GM21825 (cell line): ENCODE data around the gene GABRB2.

Source experiments
- ATAC-seq: cut with Tn5 transposase; IDR thresholded peaks from one replicate; pipeline ENCODE4 v1.9.1; 2021; ENCODE audit warnings: mild to moderate bottlenecking, moderate library complexity; ENCODE audit not compliant: unreplicated experiment

GABRB2 gene

GRCh38 chr5:161481922-161482321 is 64.6 kb downstream of the GABRB2 start:
- ATAC-seq: peak; percentile 79

- ATAC-seq: no peak
Observed at GRCh38 chr5:161471211-161471950, 75.1 kb downstream of the GABRB2 start.

- no peak for ATAC-seq
Observed at GRCh38 chr5:161467703-161468102, 78.8 kb downstream of the GABRB2 start.

GRCh38 chr5:161460741-161461140 is 85.8 kb downstream of the GABRB2 start:
- no peak for ATAC-seq

GRCh38 chr5:161446655-161447054 is 99.9 kb downstream of the GABRB2 start:
- ATAC-seq: no peak

DNA sequence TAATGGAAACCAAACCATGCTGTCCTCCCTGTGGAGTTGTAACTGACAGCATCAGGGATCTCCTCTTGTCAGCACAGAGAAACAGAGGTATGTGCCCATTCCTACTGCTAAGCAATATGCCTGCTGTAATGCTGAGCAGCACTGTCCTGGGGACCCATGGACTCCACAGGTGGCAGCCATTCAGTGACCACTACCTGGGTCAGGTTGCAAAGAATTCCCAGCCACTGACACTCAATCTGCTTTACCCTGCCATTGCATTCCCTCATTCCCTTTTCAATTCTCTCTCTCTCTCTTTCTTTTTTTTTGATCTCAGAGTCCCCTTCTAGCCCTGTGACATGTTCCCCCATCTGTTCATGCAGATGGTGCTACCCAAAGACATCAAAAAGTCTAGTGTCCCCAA is 104.1 kb downstream of the GABRB2 start:
- no peak for ATAC-seq

DNA sequence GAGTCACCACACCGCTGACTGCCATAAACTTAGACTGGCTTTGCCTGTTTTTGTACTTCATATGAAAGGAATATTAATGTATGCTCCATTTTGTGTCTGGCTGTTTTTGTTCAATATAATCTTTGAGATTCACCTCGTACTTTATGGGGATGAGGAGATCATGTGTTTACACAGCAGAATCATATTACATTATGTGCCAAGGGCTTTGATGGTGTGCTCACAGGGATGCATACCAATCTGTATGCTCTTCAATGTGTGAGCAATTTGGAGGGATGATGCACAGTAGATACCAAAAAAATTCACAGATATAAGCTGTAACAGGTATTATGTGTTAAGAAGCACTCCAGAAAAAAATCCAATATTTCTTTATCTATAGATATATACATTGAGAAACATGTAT is 113.7 kb downstream of the GABRB2 start:
- no peak for ATAC-seq

DNA sequence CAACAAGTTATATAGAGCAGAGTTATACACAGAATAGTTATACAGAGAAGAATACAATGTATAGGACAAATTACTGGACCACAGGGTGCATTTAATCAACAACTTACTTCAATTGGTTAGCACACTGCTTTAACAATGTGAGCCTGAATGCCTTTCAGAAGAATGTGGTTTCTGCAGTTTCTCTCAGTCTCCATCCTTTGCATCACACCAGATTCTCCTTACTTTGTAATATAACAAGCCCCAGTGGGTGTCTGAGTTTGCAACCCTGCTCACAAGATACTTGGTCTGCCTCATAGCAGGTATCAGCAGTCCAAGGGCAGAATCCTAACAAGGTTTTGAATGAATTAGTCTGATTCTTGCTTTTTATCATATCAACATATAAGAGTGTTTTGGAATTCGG is 114.6 kb downstream of the GABRB2 start:
- no peak for ATAC-seq

DNA sequence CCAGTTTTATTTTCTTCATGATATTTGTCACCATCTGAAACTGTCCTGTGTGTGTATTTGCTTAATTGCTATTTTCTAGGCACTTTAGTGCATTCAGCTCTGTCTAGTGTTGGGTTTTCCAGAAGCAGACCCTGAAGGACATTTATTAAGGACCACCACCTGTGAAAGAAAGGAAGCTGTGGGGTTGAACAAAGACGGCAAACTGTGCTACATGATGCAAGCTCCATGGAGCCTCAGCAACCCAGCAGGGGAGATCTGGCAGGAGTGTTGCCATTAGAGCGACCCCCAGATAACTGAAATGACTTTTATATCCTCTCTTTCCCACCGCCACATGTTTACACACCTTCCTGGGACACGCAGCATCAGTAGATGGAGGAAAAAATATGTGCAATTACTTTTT is 125.5 kb downstream of the GABRB2 start:
- no peak for ATAC-seq

- no peak for ATAC-seq
Observed at GRCh38 chr5:161420521-161420920, 126.0 kb downstream of the GABRB2 start.

DNA sequence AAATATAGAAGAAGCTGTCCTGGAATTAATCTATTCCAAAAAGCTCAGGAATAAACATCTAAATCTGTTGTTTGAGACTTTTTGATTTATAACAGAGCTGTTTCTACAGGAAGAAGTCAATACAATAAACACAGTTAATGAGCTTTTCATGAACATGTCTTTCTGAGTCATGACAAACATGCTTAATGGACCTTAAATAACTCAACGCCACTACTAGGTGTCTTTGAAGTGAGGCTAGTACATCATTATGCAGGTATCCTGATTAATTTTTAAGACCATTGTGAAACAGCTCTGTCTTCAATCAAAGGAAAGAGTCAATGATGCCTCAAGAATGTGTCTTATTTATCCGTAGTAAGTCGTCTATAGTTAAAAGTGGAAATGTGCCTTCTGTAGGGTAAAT is 131.6 kb downstream of the GABRB2 start:
- ATAC-seq: no peak

GRCh38 chr5:161414037-161414436 is 132.5 kb downstream of the GABRB2 start:
- ATAC-seq: no peak

DNA sequence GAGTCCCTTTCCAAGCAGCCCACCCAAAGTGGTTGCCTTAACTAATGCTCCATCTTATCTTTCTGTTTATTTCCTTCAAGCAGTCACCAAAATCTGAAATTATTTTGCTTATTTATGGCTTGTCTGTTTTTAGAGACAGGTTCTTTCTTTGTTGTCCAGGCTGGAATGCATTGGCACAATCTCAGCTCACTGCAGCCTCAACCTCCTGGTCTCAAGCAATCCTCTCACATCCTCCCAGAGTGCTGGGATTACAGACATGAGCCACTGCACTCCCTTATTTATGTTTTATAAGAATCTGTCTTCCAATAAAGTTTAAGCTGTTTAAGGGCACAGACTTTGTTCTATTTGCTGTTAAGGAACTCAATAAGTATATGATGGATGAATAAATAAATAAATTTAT is 133.7 kb downstream of the GABRB2 start:
- no peak for ATAC-seq

DNA sequence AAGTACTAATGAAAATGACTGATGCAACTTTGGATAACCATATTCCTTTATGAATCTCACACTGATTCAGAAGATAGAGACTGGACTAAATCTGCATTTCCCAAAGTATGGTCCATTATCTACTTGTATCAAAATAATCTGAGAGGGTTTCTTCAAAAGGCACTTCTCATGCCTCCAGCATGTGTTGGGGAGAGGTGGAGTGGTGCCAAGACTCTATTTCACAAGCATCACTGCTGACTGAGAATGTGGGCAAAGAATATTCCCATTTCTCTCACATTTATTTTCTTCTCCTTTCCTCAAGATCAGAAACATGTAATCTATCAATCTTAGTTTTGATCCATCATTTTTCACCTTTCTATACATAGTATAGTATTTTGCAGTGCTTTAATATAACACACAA is 135.4 kb downstream of the GABRB2 start:
- ATAC-seq: no peak

- no peak for ATAC-seq
Observed at GRCh38 chr5:161410640-161411039, 135.9 kb downstream of the GABRB2 start.

GRCh38 chr5:161409471-161409870 is 137.1 kb downstream of the GABRB2 start:
- no peak for ATAC-seq

GRCh38 chr5:161406880-161407279 is 139.6 kb downstream of the GABRB2 start:
- ATAC-seq: no peak

DNA sequence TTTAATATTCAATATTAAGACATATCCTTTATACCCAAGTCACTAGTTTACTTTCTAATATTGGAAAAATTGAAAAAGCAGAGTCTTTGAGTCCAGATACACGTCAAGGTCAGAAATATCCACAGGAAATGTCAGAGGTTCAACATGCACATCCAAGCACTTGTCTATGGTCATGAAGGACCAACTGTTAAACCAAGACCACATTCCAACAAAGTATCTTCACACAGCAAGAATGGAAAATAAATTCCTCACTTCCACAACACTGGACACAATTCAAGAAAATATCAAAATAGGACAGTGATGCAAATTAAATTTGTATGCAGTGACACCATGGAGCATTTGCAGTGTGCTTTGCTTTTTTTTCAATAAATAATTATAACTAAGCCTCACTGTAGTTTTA is 142.5 kb downstream of the GABRB2 start:
- no peak for ATAC-seq

DNA sequence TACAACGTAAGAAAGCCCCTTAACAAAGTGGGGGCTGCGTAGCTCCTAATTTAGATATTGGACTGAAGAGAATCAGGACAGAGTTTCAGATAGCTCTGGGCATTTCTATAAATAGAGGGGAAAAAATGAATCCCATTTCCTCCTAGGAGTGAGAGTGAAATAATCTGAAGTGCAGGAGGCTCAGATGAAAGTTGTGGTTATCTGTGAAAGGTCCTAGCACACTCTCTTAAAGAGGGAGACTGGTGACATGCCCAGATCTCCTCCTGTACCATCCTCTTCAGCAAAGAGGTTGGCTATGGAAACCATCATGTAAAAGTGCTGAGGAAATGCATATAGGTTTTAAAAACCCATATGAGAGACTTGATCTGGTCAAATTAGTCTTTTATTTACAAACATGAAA is 143.4 kb downstream of the GABRB2 start:
- no peak for ATAC-seq

- ATAC-seq: no peak
Observed at GRCh38 chr5:161400583-161400982, 145.9 kb downstream of the GABRB2 start.

DNA sequence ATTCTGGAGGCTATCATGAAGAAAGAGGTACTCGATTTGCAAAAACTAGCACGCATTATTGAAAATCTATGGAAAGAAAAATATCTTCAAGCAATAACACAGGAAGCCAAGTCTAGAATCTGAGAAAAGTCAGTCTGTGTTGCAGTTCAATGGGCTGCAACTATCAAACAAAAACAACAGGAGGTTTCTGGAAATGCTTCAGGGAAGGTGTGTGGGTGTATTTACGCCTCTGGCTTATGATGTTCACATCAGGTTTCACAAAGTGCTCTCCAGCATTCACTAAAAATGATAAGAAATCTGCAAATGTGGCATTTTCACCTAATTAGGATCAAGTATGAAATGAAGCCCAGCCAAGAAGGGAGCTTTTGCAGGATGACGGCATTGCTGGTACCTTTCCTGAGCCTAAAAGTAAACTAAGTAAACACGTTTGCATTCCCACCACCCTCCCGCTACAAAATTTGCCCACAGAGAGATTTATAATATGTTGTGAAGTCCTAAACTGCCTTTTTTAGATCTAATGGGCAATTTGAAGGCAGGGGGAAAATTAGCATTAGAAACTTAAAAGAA is 146.4 kb downstream of the GABRB2 start:
- ATAC-seq: no peak

DNA sequence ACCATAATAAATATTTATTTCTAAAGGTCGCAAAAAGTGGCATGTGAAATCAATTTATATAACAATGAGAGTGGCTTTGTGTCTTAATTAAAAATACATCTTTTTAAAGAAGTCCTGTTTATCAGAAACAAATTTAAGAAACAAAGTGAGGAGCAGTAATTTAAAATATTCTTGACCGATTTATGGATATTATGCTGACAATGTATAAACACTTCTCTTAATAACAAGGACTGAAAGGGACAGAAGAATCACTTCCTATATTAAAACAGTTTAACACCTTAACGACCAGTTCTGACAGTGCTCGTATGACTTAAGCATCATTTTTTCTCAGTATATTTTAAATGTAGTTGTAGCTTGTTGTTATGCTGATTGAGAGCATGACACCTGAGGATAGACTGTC is 149.1 kb downstream of the GABRB2 start:
- no peak for ATAC-seq

DNA sequence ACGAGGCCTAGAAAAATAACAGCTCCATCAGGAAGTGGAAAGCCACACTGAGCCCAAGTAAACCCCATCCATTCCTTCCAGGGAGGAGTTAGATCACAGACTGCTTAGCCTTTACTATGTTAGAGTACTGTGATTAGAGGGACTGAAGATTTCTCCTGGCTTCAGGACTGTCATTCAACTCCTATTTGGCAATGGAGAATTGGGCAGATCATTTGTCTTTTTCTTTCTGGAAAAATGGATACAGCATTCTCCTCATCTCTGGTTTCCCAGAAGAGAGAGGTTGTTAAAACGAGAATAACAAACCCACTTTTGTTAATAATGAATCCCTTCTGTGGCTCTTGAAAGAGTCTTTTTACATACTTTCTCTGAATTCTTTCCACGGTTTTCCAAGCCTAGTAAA is 150.4 kb downstream of the GABRB2 start:
- no peak for ATAC-seq
